ENCODE data around the gene EPM2AIP1.

DNA sequence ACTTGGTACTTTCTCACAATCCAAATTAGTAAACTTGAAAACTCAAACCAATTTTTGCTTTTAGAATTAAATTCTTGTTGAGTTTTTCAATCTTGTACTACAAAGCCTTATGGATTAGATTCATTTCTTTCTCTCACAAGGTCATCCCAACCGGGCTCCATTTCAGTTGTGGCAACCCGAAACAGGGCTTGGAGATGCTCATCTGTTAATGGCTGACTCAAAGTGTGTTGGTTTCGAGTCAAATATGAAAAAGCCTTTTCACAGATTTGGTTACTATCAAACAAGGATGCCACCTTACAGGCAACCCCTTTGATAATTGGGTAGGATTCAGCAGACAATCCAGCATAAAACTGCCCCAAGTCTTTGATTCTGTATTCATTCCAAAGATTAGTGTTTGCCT is 1.8 kb downstream of the EPM2AIP1 start:
- TF ChIP-seq, protein P1, sequence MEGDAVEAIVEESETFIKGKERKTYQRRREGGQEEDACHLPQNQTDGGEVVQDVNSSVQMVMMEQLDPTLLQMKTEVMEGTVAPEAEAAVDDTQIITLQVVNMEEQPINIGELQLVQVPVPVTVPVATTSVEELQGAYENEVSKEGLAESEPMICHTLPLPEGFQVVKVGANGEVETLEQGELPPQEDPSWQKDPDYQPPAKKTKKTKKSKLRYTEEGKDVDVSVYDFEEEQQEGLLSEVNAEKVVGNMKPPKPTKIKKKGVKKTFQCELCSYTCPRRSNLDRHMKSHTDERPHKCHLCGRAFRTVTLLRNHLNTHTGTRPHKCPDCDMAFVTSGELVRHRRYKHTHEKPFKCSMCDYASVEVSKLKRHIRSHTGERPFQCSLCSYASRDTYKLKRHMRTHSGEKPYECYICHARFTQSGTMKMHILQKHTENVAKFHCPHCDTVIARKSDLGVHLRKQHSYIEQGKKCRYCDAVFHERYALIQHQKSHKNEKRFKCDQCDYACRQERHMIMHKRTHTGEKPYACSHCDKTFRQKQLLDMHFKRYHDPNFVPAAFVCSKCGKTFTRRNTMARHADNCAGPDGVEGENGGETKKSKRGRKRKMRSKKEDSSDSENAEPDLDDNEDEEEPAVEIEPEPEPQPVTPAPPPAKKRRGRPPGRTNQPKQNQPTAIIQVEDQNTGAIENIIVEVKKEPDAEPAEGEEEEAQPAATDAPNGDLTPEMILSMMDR (IDR thresholded peaks at IDR 0.05), result no peak
- no peak for TF ChIP-seq SIN3A (IDR thresholded peaks at IDR 0.05; ENCODE audit: borderline replicate concordance, insufficient read depth, low read depth, low read length)
- TF ChIP-seq REST (IDR thresholded peaks at IDR 0.05; ENCODE audit: insufficient read depth in 1 of 2, low read depth in 2 of 2, low read length in 1 of 2), result no peak

Data from Panc1 (cell line).